Motor neuron (in vitro differentiated cells): ENCODE measurements around the gene PRSS8. TPM values are rescaled to one million over a fixed set of nuclear protein-coding genes. Genes with fewer than 3 reads are reported as not detected.
A peak's percentile ranks its signal among the peaks of the same experiment; 100 is the strongest.

Source experiments
- ATAC-seq, 8 experiments: fragments of 200-7000 bp; cut with Tn5 transposase; replicated peaks in 6 of 8; 2 replicates each; pipeline ENCODE4 v1.8.0; 2021; ENCODE audit warnings: mild to moderate bottlenecking in 8 of 8, moderate library complexity in 8 of 8
- H3K27ac ChIP-seq, 2 donors: fragments of 250-450 bp; sonication (Bioruptor Pico); 2 replicates each; pipeline ENCODE4 v1.9.0; 2021; ENCODE audit warnings: antibody characterized with exemption in 2 of 2, mild to moderate bottlenecking in 2 of 2, moderate library complexity in 1 of 2
- H3K4me1 ChIP-seq, 2 donors: fragments of 250-450 bp; sonication (Bioruptor Pico); replicated peaks in 1 of 2; 2 replicates each; pipeline ENCODE4 v1.6.1; 2021; ENCODE audit warnings: antibody characterized with exemption in 2 of 2, mild to moderate bottlenecking in 2 of 2, moderate library complexity in 1 of 2
- H3K4me3 ChIP-seq, 5 donors: fragments of 250-450 bp; sonication (Bioruptor Pico); 2 replicates each; pipeline ENCODE4 v1.9.0; 2021; ENCODE audit warnings: antibody characterized with exemption in 5 of 5, mild to moderate bottlenecking in 5 of 5, moderate library complexity in 4 of 5
- WGBS, 10 experiments: fragments of 450-650 bp; shearing (Covaris generic); methylation state at CpG; one replicate each; pipeline ENCODE4 v1.0.0; 2022; 5-methylcytosine and 5-hydroxymethylcytosine counted together
- in situ Hi-C, 9 experiments: fragments of 400-800 bp; cut with MboI; loops; one replicate each; pipeline ENCODE4 v1.15.0; 2021; ENCODE audit warnings: low sequenced_read_pairs in 9 of 9, low pct_unique_long_range_greater_than_20kb in 2 of 9; ENCODE audit not compliant: unreplicated experiment in 9 of 9
- total RNA-seq, 8 experiments: library from RNA; unstranded; fragments of 300-600 nt; gene quantifications; 2 replicates each; pipeline versions ENCODE4 v1.2.3 to v1.2.4, GENCODE V29; 2022

The PRSS8 gene
- total RNA-seq, 8 experiments from 2014 or later, result 0.21 to 1.1 (median 0.55) TPM; not detected in 1

DNA sequence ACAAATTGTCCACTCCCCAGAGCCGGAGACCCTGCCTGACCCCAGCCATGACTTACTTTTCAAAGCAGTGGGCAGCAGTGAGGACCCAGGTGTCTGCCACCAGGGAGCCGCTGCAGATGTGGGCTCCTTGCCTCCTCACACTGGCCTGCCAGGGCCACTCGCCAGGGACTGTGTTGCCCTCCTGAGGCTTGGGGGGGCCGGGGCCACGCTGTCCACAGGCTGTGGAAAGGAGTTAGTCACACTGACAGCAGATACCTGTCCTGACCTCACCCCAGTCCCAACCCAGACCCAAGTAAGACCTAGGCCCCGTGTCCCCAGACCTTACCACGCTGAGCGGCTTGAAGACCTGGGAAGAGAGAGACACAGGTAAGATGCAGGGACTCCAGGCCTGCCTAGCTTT lies 48.0 kb downstream of the PRSS8 start:
- H3K27ac ChIP-seq, result no peak overlapping the region
- no peak for ATAC-seq
- in situ Hi-C loops, result no loop called here
- no peak overlapping the region for H3K4me3 ChIP-seq
- 67 to 100% (median 88%) methylated on average over 1 to 3 of the region's 8 CpGs; no CpG with 5 or more reads in 4 of the 10 experiments for WGBS, 10 experiments
- peaks cover under 1% of the 10 kb centered on the region in 2 donors for H3K4me1 ChIP-seq

GRCh38 chr16:31086629-31086906 lies 49.0 kb downstream of the PRSS8 start:
- ATAC-seq, result peak in 2 of 8 experiments; percentile 7 to 12
- in situ Hi-C loops, result no loop called here
- H3K4me1 ChIP-seq, result no peaks in the 10 kb centered on the region
- H3K27ac ChIP-seq, result no peak overlapping the region
- WGBS, 10 experiments, result no CpG with 5 or more reads among the region's 6 CpGs
- no peak overlapping the region for H3K4me3 ChIP-seq

DNA sequence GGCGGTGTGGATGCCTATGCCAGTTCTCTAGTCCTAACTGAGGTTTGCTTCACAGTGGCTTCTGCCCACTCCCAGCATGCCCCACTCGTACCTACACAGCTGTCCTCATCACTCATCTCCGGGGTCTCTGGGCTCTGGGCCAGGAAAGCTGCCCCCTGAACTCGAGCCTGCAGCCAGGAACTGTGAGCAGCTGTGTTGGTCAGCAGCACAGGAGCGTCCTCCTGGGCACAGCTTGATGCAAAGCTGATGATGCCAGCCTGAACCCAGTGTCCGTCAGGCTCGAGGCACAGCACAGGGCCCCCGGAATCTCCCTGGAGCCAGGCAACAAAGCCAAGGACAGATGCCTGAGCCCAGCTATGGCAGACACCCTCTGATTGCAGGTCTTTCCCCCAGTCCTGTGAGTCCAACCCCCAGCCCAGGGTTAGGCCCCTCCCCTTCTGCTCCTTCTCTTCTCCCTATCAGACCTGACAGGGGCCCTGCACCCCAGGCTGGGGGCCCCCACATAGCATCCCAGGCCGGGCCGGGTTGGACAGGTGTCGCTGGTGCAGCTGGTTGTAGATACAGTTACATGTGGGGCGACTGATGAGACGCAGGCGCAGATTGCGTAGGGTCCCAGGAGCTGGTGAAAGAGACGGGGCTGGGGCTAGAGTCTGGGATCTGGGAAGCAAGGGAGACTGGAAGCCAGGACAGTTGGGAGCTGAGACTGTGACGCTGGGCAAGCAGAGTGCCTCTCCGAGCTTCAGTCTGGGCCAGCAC lies 49.5 kb downstream of the PRSS8 start:
- peak in 1 of 8 experiments; percentile 2 for ATAC-seq
- Histone ChIP-seq H3K4me3 (no peak overlapping the region), H3K4me1 (no peaks in the 10 kb centered on the region), H3K27ac (no peak overlapping the region)
- in situ Hi-C loops, result no loop called here
- 40 to 100% (median 84%) methylated on average over 1 to 6 of the region's 18 CpGs; no CpG with 5 or more reads in 3 of the 10 experiments for WGBS, 10 experiments

GRCh38 chr16:31085411-31085810 lies 50.1 kb downstream of the PRSS8 start:
- peak in 3 of 8 experiments; percentile 88 to 90 (median 88) for ATAC-seq
- in situ Hi-C loops, result no loop called here
- WGBS, 10 experiments, result 7 to 85% (median 21%) methylated on average over 2 to 6 of the region's 8 CpGs; no CpG with 5 or more reads in 4 of the 10 experiments

DNA sequence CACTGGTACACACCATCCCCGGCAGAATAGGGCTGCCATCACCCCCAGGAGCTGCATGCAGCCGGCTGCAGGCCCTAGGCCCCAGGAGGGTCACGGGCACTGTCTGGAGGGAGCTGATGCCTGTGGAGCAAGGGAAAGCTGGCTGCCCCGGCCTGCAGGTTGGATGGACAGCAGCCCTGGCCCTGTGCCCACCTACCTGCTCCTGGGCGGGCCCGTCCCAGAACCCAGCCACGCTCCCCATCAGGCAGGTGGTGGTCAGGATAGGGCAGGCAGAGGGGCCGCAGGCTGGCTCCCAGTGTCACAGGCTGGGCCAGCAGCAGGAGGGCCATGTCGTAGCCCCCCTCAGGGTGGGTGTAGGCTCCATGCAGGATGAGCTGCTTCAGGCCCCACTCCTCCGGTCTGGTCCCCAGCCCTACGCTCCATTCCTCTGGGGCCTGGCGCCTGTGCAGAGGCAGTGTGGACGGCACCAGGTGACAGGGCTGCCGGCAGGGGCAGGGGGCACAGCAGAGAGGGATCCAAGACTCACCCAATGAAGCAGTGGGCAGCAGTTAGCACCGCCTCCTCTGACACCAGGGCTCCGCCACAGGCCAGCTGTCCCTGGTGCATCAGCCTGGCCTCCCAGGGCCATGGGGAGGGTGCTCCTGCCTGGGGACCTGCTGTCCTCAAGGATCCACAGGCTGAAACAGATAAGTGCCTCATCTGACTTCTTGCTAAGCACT lies 50.8 kb downstream of the PRSS8 start:
- peak; percentile 2 to 72 (median 15) for ATAC-seq
- Histone ChIP-seq H3K4me3 (no peak overlapping the region), H3K27ac (no peak overlapping the region), H3K4me1 (no peaks in the 10 kb centered on the region)
- WGBS, 10 experiments, result 85 to 100% (median 92%) methylated on average over 1 to 6 of the region's 16 CpGs; no CpG with 5 or more reads in 7 of the 10 experiments
- in situ Hi-C loops, result no loop called here

More at GRCh38 chr16:31085411-31085810, 50.1 kb downstream of the PRSS8 start:
- Histone ChIP-seq H3K27ac (no peak overlapping the region), H3K4me1 (no peaks in the 10 kb centered on the region), H3K4me3 (no peak overlapping the region)

- Histone ChIP-seq H3K27ac (no peak overlapping the region), H3K4me3 (no peak overlapping the region), H3K4me1 (no peaks in the 10 kb centered on the region)
- peak in 1 of 8 experiments; percentile 8 for ATAC-seq
- in situ Hi-C loops, result no loop called here
- 100% methylated on average over 1 of the region's 13 CpGs; no CpG with 5 or more reads in 9 of the 10 experiments for WGBS, 10 experiments
Observed at GRCh38 chr16:31083981-31084380, 51.5 kb downstream of the PRSS8 start.

GRCh38 chr16:31083556-31083955 lies 52.0 kb downstream of the PRSS8 start:
- 80 to 100% (median 100%) methylated on average over 1 to 2 of the region's 5 CpGs; no CpG with 5 or more reads in 7 of the 10 experiments for WGBS, 10 experiments
- ATAC-seq, result no peak
- in situ Hi-C loops, result no loop called here

GRCh38 chr16:31083081-31083480 lies 52.4 kb downstream of the PRSS8 start:
- no peak overlapping the region for H3K4me3 ChIP-seq
- ATAC-seq, result no peak
- in situ Hi-C loops, result no loop called here
- 60 to 100% (median 83%) methylated on average over 3 to 5 of the region's 9 CpGs; no CpG with 5 or more reads in 4 of the 10 experiments for WGBS, 10 experiments
- H3K4me1 ChIP-seq, result no peaks in the 10 kb centered on the region
- H3K27ac ChIP-seq, result no peak overlapping the region

More at GRCh38 chr16:31083556-31083955, 52.0 kb downstream of the PRSS8 start:
- Histone ChIP-seq H3K4me3 (no peak overlapping the region), H3K4me1 (no peaks in the 10 kb centered on the region), H3K27ac (no peak overlapping the region)

DNA sequence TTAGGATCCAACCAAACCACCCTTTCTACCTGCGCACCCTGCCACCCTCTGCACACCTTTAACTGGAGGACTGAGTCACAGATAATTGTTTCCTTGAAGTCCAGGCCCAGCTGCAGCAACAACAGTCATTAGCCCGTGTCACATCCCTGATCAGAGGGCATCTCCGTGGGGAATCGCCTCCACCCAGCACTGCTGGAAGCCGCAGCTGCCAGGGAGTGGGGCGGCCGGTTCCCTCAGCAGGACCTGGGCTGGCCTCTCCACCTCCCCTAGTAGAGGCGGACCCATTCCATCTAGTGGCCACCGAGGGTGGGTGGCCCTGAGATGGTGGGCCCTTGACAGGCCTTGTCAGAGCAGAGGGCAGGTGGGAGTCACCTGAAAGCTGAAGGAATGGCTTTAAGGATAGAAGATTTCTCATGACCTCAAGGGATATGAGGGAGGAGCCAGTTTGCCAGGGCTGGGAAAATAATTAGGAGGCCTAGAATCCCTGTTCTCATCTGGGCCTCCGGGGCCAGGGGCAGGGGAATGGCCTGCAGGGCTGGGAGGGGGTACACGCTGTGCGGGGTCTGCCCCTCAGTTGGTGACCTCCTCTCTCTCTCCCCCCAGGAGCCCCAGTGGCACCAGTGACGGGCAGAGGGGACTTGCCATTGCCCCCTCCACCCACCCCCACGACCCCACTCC lies 53.0 kb downstream of the PRSS8 start:
- ATAC-seq, result no peak
- WGBS, 10 experiments, result 0 to 100% (median 82%) methylated on average over 1 to 7 of the region's 14 CpGs; no CpG with 5 or more reads in 3 of the 10 experiments

More for the DNA sequence above, 53.0 kb downstream of the PRSS8 start:
- H3K4me3 ChIP-seq, result no peak overlapping the region
- in situ Hi-C loops, result no loop called here
- no peaks in the 10 kb centered on the region for H3K4me1 ChIP-seq
- no peak overlapping the region for H3K27ac ChIP-seq

Other genes with a start within 250 kb of the PRSS8 start
- gene BCL7C, start 241.7 kb downstream of the PRSS8 start, total RNA-seq, result 10 to 100 TPM; 16.7 to 40.3 (median 20.5) TPM
- gene CTF1, start 239.1 kb downstream of the PRSS8 start, total RNA-seq, result 1 to 10 TPM in 2 of 8 experiments, under 1 TPM in 6; 0.38 to 2.9 (median 0.66) TPM
- gene FBXL19, start 212.2 kb downstream of the PRSS8 start, total RNA-seq, result 10 to 100 TPM; 10.4 to 49.8 (median 31.4) TPM
- gene ORAI3, start 186.7 kb downstream of the PRSS8 start, total RNA-seq, result 10 to 100 TPM in 3 of 8 experiments, 1 to 10 TPM in 5; 4.4 to 37.4 (median 6.8) TPM
- 10 to 100 TPM in 2 of 8 experiments, 1 to 10 TPM in 6; 3.5 to 17.0 (median 6.6) TPM for gene SETD1A, start 178.0 kb downstream of the PRSS8 start, total RNA-seq
- gene HSD3B7, start 150.5 kb downstream of the PRSS8 start, total RNA-seq, result 10 to 100 TPM in 1 of 8 experiments, 1 to 10 TPM in 6, under 1 TPM in 1; 0.67 to 68.7 (median 1.6) TPM
- 10 to 100 TPM in 4 of 8 experiments, 1 to 10 TPM in 2, under 1 TPM in 2; 0.45 to 20.9 (median 10.0) TPM for gene STX1B, start 125.1 kb downstream of the PRSS8 start, total RNA-seq
- gene STX4, start 102.2 kb downstream of the PRSS8 start, total RNA-seq, result 10 to 100 TPM; 14.0 to 47.5 (median 24.3) TPM
- gene ZNF668, start 61.5 kb downstream of the PRSS8 start, total RNA-seq, result 10 to 100 TPM in 3 of 8 experiments, 1 to 10 TPM in 5; 7.5 to 17.6 (median 9.1) TPM
- gene ZNF646, start 61.3 kb downstream of the PRSS8 start, total RNA-seq, result 10 to 100 TPM in 7 of 8 experiments, 1 to 10 TPM in 1; 9.8 to 23.0 (median 12.6) TPM
- 1 to 10 TPM in 7 of 8 experiments, under 1 TPM in 1; 0.36 to 6.0 (median 3.5) TPM for gene PRSS53, start 46.8 kb downstream of the PRSS8 start, total RNA-seq
- 100 to 1,000 TPM in 1 of 8 experiments, 10 to 100 TPM in 7; 53.8 to 109 (median 72.4) TPM for gene VKORC1, start 40.9 kb downstream of the PRSS8 start, total RNA-seq
- gene BCKDK, start 27.3 kb downstream of the PRSS8 start, total RNA-seq, result 10 to 100 TPM; 14.1 to 46.8 (median 19.6) TPM
- gene KAT8, start 18.1 kb downstream of the PRSS8 start, total RNA-seq, result 10 to 100 TPM; 27.9 to 64.3 (median 54.0) TPM
- gene PRSS36, start 14.3 kb upstream of the PRSS8 start, total RNA-seq, result 1 to 10 TPM in 3 of 8 experiments, under 1 TPM in 5; 0.36 to 3.8 (median 0.82) TPM
- gene FUS, start 44.4 kb upstream of the PRSS8 start, total RNA-seq, result 100 to 1,000 TPM in 3 of 8 experiments, 10 to 100 TPM in 5; 31.7 to 375 (median 75.1) TPM
- 10 to 100 TPM in 2 of 8 experiments, 1 to 10 TPM in 2, under 1 TPM in 4; 0.43 to 45.6 (median 1.2) TPM for gene PYCARD, start 67.0 kb upstream of the PRSS8 start, total RNA-seq
- gene TRIM72, start 78.4 kb upstream of the PRSS8 start, total RNA-seq, result under 1 TPM in 7 of 8 experiments, not detected in 1; 0.05 to 0.57 (median 0.13) TPM
- under 1 TPM in 4 of 8 experiments, not detected in 4; 0.22 to 0.52 (median 0.39) TPM for gene PYDC1, start 81.4 kb upstream of the PRSS8 start, total RNA-seq
- gene ITGAM, start 124.2 kb upstream of the PRSS8 start, total RNA-seq, result 1 to 10 TPM in 2 of 8 experiments, under 1 TPM in 2, not detected in 4; 0.33 to 1.3 (median 0.95) TPM
- 10 to 100 TPM in 1 of 8 experiments, 1 to 10 TPM in 1, under 1 TPM in 3, not detected in 3; 0.08 to 90.0 (median 1.00) TPM for gene ITGAX, start 219.4 kb upstream of the PRSS8 start, total RNA-seq